HTR-8/SVneo (cell line): Measurements from ENCODE around the gene EDA.

ENCODE experiments used
- DNase-seq: peaks from one replicate; pipeline ENCODE4 v3.0.0; 2011; ENCODE audit warnings: low spot score, mixed read lengths; ENCODE audit not compliant: insufficient read length
- FAIRE-seq: peaks from 2 replicates; lab custom pipeline; 2011; peaks lifted over from hg19 to GRCh38; lab: Jason Lieb, UNC

Gene EDA

GRCh38 chrX:70013466-70014381 is 397.8 kb downstream of the EDA start:
- DNase-seq (no peak), FAIRE-seq (no peak)

GRCh38 chrX:70016513-70016912 is 400.6 kb downstream of the EDA start:
- DNase-seq (no peak), FAIRE-seq (no peak)

- no peak for FAIRE-seq
- no peak for DNase-seq
Observed at GRCh38 chrX:70022616-70023015, 406.7 kb downstream of the EDA start.

GRCh38 chrX:70025464-70025863 is 409.6 kb downstream of the EDA start:
- FAIRE-seq (no peak), DNase-seq (no peak)

GRCh38 chrX:70026112-70026850 is 410.4 kb downstream of the EDA start:
- DNase-seq (no peak), FAIRE-seq (no peak)

GRCh38 chrX:70026851-70027200 is 410.9 kb downstream of the EDA start:
- DNase-seq (no peak), FAIRE-seq (no peak)

- peak; percentile 64 for FAIRE-seq
- DNase-seq, result no peak
Observed at GRCh38 chrX:70029863-70030262, 413.9 kb downstream of the EDA start.

GRCh38 chrX:70030301-70030767 is 414.4 kb downstream of the EDA start:
- FAIRE-seq (peak; percentile 20), DNase-seq (peak; percentile 66)

- DNase-seq (no peak), FAIRE-seq (no peak)
Observed at GRCh38 chrX:70032792-70033191, 416.9 kb downstream of the EDA start.

GRCh38 chrX:70033348-70034051 is 417.6 kb downstream of the EDA start:
- DNase-seq (peak; percentile 37), FAIRE-seq (no peak)

GRCh38 chrX:70034646-70035045 is 418.7 kb downstream of the EDA start:
- FAIRE-seq (no peak), DNase-seq (no peak)

- DNase-seq (no peak), FAIRE-seq (no peak)
Observed at GRCh38 chrX:70038515-70038914, 422.6 kb downstream of the EDA start.

GRCh38 chrX:70038951-70039350 is 423.0 kb downstream of the EDA start:
- FAIRE-seq, result no peak
- no peak for DNase-seq

- FAIRE-seq (no peak), DNase-seq (no peak)
Observed at GRCh38 chrX:70039758-70040157, 423.8 kb downstream of the EDA start.

- FAIRE-seq (no peak), DNase-seq (no peak)
Observed at GRCh38 chrX:70041993-70042392, 426.1 kb downstream of the EDA start.

GRCh38 chrX:70042399-70043371 is 426.8 kb downstream of the EDA start:
- DNase-seq (no peak), FAIRE-seq (no peak)

- DNase-seq, result no peak
- FAIRE-seq, result no peak
Observed at GRCh38 chrX:70043685-70044084, 427.8 kb downstream of the EDA start.

- DNase-seq (no peak), FAIRE-seq (no peak)
Observed at GRCh38 chrX:70044541-70045245, 428.8 kb downstream of the EDA start.

- FAIRE-seq (no peak), DNase-seq (no peak)
Observed at GRCh38 chrX:70046978-70047377, 431.1 kb downstream of the EDA start.
